ENCODE results near the gene FAM131C. TPM values are rescaled to one million over a fixed set of nuclear protein-coding genes. Genes with fewer than 3 reads are reported as not detected.
A peak's percentile ranks its signal among the peaks of the same experiment; 100 is the strongest.

The FAM131C gene
- total and polyA plus RNA-seq, 10 of the 15 experiments (the other 5 are each of a cell fraction or from before 2014, with no cell fraction given), result 0.03 TPM; not detected in 9

DNA sequence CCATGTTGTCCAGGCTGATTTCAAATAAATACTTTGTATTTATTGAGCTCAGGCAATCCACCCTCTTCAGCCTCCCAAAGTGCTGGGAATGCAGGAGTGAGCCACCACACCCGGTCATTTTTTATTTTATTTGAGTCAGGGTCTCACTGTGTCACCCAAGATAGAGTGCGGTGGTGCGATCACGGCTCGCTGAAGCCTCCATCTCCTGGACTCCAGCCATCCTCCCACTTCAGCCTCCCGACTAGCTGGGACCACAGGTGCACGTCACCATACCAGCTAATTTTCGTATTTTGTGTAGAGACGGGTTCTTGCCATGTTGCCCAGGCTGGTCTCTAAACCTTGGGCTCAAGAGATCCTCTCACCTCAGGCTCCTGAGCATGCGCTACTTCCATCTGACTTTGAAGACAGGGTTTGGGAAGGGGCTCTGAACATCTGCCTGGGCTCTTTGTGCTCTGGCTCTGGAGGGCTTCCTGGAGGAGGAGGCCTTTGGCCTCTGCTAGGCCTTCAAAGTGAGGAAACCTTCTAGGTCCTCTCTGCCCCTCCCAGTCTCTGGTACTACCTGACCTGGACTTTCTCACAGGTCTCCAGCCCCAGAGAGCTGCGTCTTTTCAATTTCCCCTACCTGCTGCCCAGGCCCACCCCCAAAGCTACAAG lies 61.4 kb downstream of the FAM131C start:
- no peak for FAIRE-seq
- Histone ChIP-seq H3K79me2 (ENCODE audit: control insufficient read depth, insufficient read depth, low read length) (no peaks in the 10 kb centered on the region), H3K4me2 (ENCODE audit: control insufficient read depth, insufficient read depth) (peak overlapping the region; percentile 90), H3K27ac (ENCODE audit: control insufficient read depth, insufficient read depth) (no peak overlapping the region; the same call in 1 of the 2 replicates), H3K4me3 (peak overlapping the region; percentile 63; the same call in 1 of the 2 replicates), H3K9me3 (replicated peaks; ENCODE audit: control insufficient read depth, insufficient read depth, low read length) (no peaks in the 10 kb centered on the region), H2AFZ (ENCODE audit: control insufficient read depth, low read depth, low read length) (peak overlapping the region; percentile 73; the same call in 1 of the 2 replicates), H3K4me1 (ENCODE audit: control insufficient read depth, insufficient read depth, low read length) (peaks cover 33% of the 10 kb centered on the region), H3K9ac (ENCODE audit: control insufficient read depth, insufficient read depth, low read length) (peak overlapping the region; percentile 50; the same call in 1 of the 2 replicates), H4K20me1 (ENCODE audit: control insufficient read depth, insufficient read depth) (no peaks in the 10 kb centered on the region), H3K27me3 (replicated peaks in 1 of 2; ENCODE audit: control insufficient read depth in 2 of 2, insufficient read depth in 2 of 2, low read length in 1 of 2) (no peaks in the 10 kb centered on the region), H3K36me3 (ENCODE audit: control insufficient read depth in 2 of 2, insufficient read depth in 2 of 2, low read length in 1 of 2) (no peaks in the 10 kb centered on the region)
- ChIA-PET RAD21 (ENCODE audit: unreplicated experiment) (interaction anchor here (0.8 kb wide), 1 partner anchor 217 kb away, joined by 3 read pairs; no protein-coding TSS in a partner anchor), CTCF (interaction anchor here (0.6 to 7.5 kb wide), 7 partner anchors 20 to 220 kb away, joined by 3 to 81 read pairs (median 4); no protein-coding TSS in a partner anchor), POLR2A (interaction anchor here (1.0 to 1.6 kb wide), 2 partner anchors 37 to 46 kb away, joined by 3 to 4 read pairs; no protein-coding TSS in a partner anchor), SMC1A (ENCODE audit: uncharacterized antibody, unreplicated experiment) (interaction anchor here (0.8 to 4.3 kb wide), 7 partner anchors 21 to 218 kb away, joined by 3 to 17 read pairs (median 3); no protein-coding TSS in a partner anchor)
- ATAC-seq, result no peak
- WGBS (ENCODE audit: insufficient coverage, insufficient replicate concordance, low lambda C conversion rate, missing lambda C conversion rate), result 78% methylated on average over 11 of the region's 11 CpGs
- DNase-seq (ENCODE audit: low read depth, low spot score), result no peak
- intact Hi-C loops (cut with micrococcal nuclease; ENCODE audit: unreplicated experiment) (no loop called here), in situ Hi-C loops (cut with MboI) (no loop called here)
- no peak for TF ChIP-seq SIN3A (IDR thresholded peaks at IDR 0.05; ENCODE audit: low read depth, low read length)
- no peak for TF ChIP-seq RB1 (IDR thresholded peaks at IDR 0.05; ENCODE audit: borderline replicate concordance)
- TF ChIP-seq SPI1 (IDR thresholded peaks at IDR 0.05; ENCODE audit: borderline replicate concordance, insufficient read depth, low read depth, low read length), result no peak
- TF ChIP-seq YBX1 (IDR thresholded peaks at IDR 0.05), result no peak
- TF ChIP-seq SMAD5 (IDR thresholded peaks at IDR 0.05; ENCODE audit: low read depth), result no peak
- TF ChIP-seq CBX5 (IDR thresholded peaks at IDR 0.05; ENCODE audit: low read depth), result no peak
- TF ChIP-seq FOXM1 (IDR thresholded peaks at IDR 0.05; ENCODE audit: low read depth, low read length), result no peak
- TF ChIP-seq WRNIP1 (IDR thresholded peaks at IDR 0.05; ENCODE audit: borderline replicate concordance, low read depth, low read length), result no peak
- TF ChIP-seq, protein P1, sequence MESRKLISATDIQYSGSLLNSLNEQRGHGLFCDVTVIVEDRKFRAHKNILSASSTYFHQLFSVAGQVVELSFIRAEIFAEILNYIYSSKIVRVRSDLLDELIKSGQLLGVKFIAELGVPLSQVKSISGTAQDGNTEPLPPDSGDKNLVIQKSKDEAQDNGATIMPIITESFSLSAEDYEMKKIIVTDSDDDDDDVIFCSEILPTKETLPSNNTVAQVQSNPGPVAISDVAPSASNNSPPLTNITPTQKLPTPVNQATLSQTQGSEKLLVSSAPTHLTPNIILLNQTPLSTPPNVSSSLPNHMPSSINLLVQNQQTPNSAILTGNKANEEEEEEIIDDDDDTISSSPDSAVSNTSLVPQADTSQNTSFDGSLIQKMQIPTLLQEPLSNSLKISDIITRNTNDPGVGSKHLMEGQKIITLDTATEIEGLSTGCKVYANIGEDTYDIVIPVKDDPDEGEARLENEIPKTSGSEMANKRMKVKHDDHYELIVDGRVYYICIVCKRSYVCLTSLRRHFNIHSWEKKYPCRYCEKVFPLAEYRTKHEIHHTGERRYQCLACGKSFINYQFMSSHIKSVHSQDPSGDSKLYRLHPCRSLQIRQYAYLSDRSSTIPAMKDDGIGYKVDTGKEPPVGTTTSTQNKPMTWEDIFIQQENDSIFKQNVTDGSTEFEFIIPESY (IDR thresholded peaks at IDR 0.05), result no peak
- BruUV-seq (replicated peaks), result no TSS peak

Data from GM12878 (cell line).